ENCODE results near the gene ACBD4.
A peak's percentile ranks its signal among the peaks of the same experiment; 100 is the strongest.

ACBD4 gene

GRCh38 chr17:45155483-45155882, 20.0 kb downstream of the ACBD4 start:
- DNase-seq (ENCODE audit: low read depth), result no peak

- no peak for DNase-seq (ENCODE audit: low read depth)
Measured at GRCh38 chr17:45156242-45156641, 20.8 kb downstream of the ACBD4 start.

GRCh38 chr17:45160447-45161287, 25.2 kb downstream of the ACBD4 start:
- DNase-seq (ENCODE audit: low read depth), result no peak

- DNase-seq (ENCODE audit: low read depth), result peak; percentile 94
Measured at GRCh38 chr17:45161288-45162024, 26.0 kb downstream of the ACBD4 start, which contains the start of gene HEXIM2. HEXIM2 (plus strand) TSS chr17:45161875; CDS start chr17:45162794, 919 bp downstream.

- no peak for DNase-seq (ENCODE audit: low read depth)
Measured at GRCh38 chr17:45162025-45162687, 26.7 kb downstream of the ACBD4 start.

GRCh38 chr17:45164734-45165269, 29.3 kb downstream of the ACBD4 start:
- no peak for DNase-seq (ENCODE audit: low read depth)

- no peak for DNase-seq (ENCODE audit: low read depth)
Measured at GRCh38 chr17:45168991-45169752, 33.7 kb downstream of the ACBD4 start.

- DNase-seq (ENCODE audit: low read depth), result no peak
Measured at GRCh38 chr17:45170280-45170930, 34.9 kb downstream of the ACBD4 start.

GRCh38 chr17:45170931-45171337, 35.4 kb downstream of the ACBD4 start:
- DNase-seq (ENCODE audit: low read depth), result no peak

GRCh38 chr17:45171338-45172231, 36.1 kb downstream of the ACBD4 start:
- DNase-seq (ENCODE audit: low read depth), result no peak

GRCh38 chr17:45172232-45172540, 36.7 kb downstream of the ACBD4 start:
- DNase-seq (ENCODE audit: low read depth), result no peak

- DNase-seq (ENCODE audit: low read depth), result peak; percentile 23
Measured at GRCh38 chr17:45172541-45173286, 37.2 kb downstream of the ACBD4 start.

GRCh38 chr17:45175759-45176115, 40.2 kb downstream of the ACBD4 start:
- no peak for DNase-seq (ENCODE audit: low read depth)

GRCh38 chr17:45177563-45177962, 42.1 kb downstream of the ACBD4 start:
- no peak for DNase-seq (ENCODE audit: low read depth)

- no peak for DNase-seq (ENCODE audit: low read depth)
Measured at GRCh38 chr17:45184144-45184543, 48.7 kb downstream of the ACBD4 start.

- no peak for DNase-seq (ENCODE audit: low read depth)
Measured at GRCh38 chr17:45186801-45187354, 51.4 kb downstream of the ACBD4 start.

- DNase-seq (ENCODE audit: low read depth), result no peak
Measured at GRCh38 chr17:45189009-45189408, 53.5 kb downstream of the ACBD4 start.

- no peak for DNase-seq (ENCODE audit: low read depth)
Measured at GRCh38 chr17:45190503-45191255, 55.2 kb downstream of the ACBD4 start.

Data from stimulated activated CD8-positive, alpha-beta memory T cell treated with anti-CD3 and anti-CD28 coated beads, Interleukin-12 subunit alpha, Interleukin-12 subunit beta, amount 100 ng/mL, for 1 hour (primary cell).